ENCODE results near the gene CRACR2B. TPM values are rescaled to one million over a fixed set of nuclear protein-coding genes. Genes with fewer than 3 reads are reported as not detected.

CRACR2B gene
- total and polyA plus RNA-seq, 2 of the 8 experiments (the other 6 are each of a cell fraction or from before 2014, with no cell fraction given) = 18.2 to 26.4 TPM

GRCh38 chr11:870418-870817, 42.7 kb downstream of the CRACR2B start:
- Histone ChIP-seq H2AK5ac (ENCODE audit: low read depth, low read length) (no peak overlapping the region), H3K27me3 (replicated peaks in 1 of 4; ENCODE audit: control insufficient read depth in 3 of 4, extremely low read depth in 1 of 4, insufficient read depth in 3 of 4, low read length in 3 of 4) (no peaks in the 10 kb centered on the region), H3K23ac (ENCODE audit: insufficient read length) (no peak overlapping the region), H3K27ac (ENCODE audit: low read depth, low read length) (no peak overlapping the region), H3K14ac (ENCODE audit: insufficient read length) (no peak overlapping the region), H3K79me1 (ENCODE audit: low read depth, low read length) (no peaks in the 10 kb centered on the region), H3K4me1 (replicated peaks in 1 of 4; ENCODE audit: control insufficient read depth in 3 of 4, insufficient read depth in 4 of 4, low read length in 3 of 4) (peaks cover 0 to 11% (median 7%) of the 10 kb centered on the region in 4 experiments; a peak in 5 of 7 replicates), H2BK20ac (ENCODE audit: low read length) (no peak overlapping the region), H3K23me2 (ENCODE audit: low read depth, low read length) (no peaks in the 10 kb centered on the region), H4K91ac (replicated peaks; ENCODE audit: insufficient read length, low read length) (no peak overlapping the region), H2AFZ (ENCODE audit: low read length) (no peak overlapping the region), H3K9ac (replicated peaks in 1 of 4; ENCODE audit: extremely low read depth in 1 of 4, low read depth in 3 of 4, low read length in 3 of 4) (no peak overlapping the region), H3K18ac (ENCODE audit: extremely low read depth, low read length) (no peak overlapping the region), H3K79me2 (ENCODE audit: control insufficient read depth in 1 of 2, insufficient read depth in 2 of 2, low read length in 2 of 2) (no peaks in the 10 kb centered on the region), H4K8ac (ENCODE audit: extremely low read depth, insufficient read depth, low read length) (no peak overlapping the region; the same call in 1 of the 2 replicates), H2BK15ac (ENCODE audit: low read length) (no peak overlapping the region), H3K9me3 (ENCODE audit: insufficient read depth in 2 of 2, low read depth in 1 of 2, low read length in 1 of 2) (no peaks in the 10 kb centered on the region), H4K20me1 (replicated peaks in 1 of 2; ENCODE audit: control insufficient read depth in 1 of 2, insufficient read depth in 2 of 2, low read length in 2 of 2) (peaks cover 13 to 33% of the 10 kb centered on the region in 2 experiments), H3K4ac (replicated peaks; ENCODE audit: insufficient read length, low read depth, low read length) (no peak overlapping the region), H3K4me3 (ENCODE audit: extremely low read depth in 1 of 4, insufficient read depth in 2 of 4, low read depth in 3 of 4, low read length in 4 of 4) (no peak overlapping the region), H3K56ac (replicated peaks; ENCODE audit: insufficient read length, low read depth, low read length) (no peak overlapping the region), H3K4me2 (ENCODE audit: insufficient read depth in 1 of 2, low read depth in 2 of 2, low read length in 2 of 2) (no peak overlapping the region), H3K36me3 (ENCODE audit: control insufficient read depth in 2 of 4, insufficient read depth in 4 of 4, low read length in 3 of 4) (peaks cover 0 to 4% (median 0%) of the 10 kb centered on the region in 4 experiments; a peak in 3 of 8 replicates), H2BK5ac (ENCODE audit: low read depth, low read length) (no peak overlapping the region), H2BK12ac (ENCODE audit: low read depth, low read length) (no peak overlapping the region), H2BK120ac (replicated peaks; ENCODE audit: low read depth, low read length) (no peak overlapping the region), H4K5ac (ENCODE audit: insufficient read length, low read depth, low read length) (no peak overlapping the region)
- POLR2A ChIA-PET (ENCODE audit: partially characterized antibody) = interaction anchor here (1.2 to 1.7 kb wide), 2 partner anchors 10 to 19 kb away, joined by 4 to 5 read pairs; no protein-coding TSS in a partner anchor
- FAIRE-seq (no peak), DNase-seq (ENCODE audit: low read depth in 1 of 2, low spot score in 2 of 2) (no peak)
- 74% methylated on average over 8 of the region's 8 CpGs; no CpG with 5 or more reads in 1 of the 2 experiments for WGBS, 2 experiments (ENCODE audit: extremely low coverage in 1 of 2, insufficient coverage in 1 of 2, insufficient read length in 1 of 2, insufficient replicate concordance in 2 of 2, low coverage in 1 of 2, low lambda C conversion rate in 2 of 2, missing lambda C conversion rate in 1 of 2)
- CTCF ChIA-PET (ENCODE audit: partially characterized antibody) = interaction anchor here (0.6 to 6.3 kb wide), 12 partner anchors 13 to 181 kb away, joined by 3 to 35 read pairs (median 5); no protein-coding TSS in a partner anchor
- no peak for TF ChIP-seq CREB1 (IDR thresholded peaks at IDR 0.05)
- no peak for TF ChIP-seq MAX (IDR thresholded peaks at IDR 0.05)
- TF ChIP-seq CTBP2 (IDR thresholded peaks at IDR 0.05; ENCODE audit: borderline replicate concordance, insufficient read depth, insufficient read length, low read length) = no peak
- no peak for TF ChIP-seq CBX5 (IDR thresholded peaks at IDR 0.05; ENCODE audit: low read depth, low read length)
- no peak for TF ChIP-seq SUZ12 (IDR thresholded peaks at IDR 0.05; ENCODE audit: low read length)
- no peak for TF ChIP-seq SAP30 (IDR thresholded peaks at IDR 0.05; ENCODE audit: insufficient read depth, insufficient replicate concordance, low read length)
- no peak for TF ChIP-seq RAD21 (IDR thresholded peaks at IDR 0.05 in 1 of 2, conservative IDR thresholded peaks at IDR 0.05 in 1 of 2; ENCODE audit: low read depth in 2 of 2, low read length in 2 of 2)
- no peak for TF ChIP-seq CHD2 (IDR thresholded peaks at IDR 0.05; ENCODE audit: low read length)
- no peak for TF ChIP-seq HDAC6 (IDR thresholded peaks at IDR 0.05; ENCODE audit: low read depth, low read length)
- TF ChIP-seq TBP (IDR thresholded peaks at IDR 0.05; ENCODE audit: low read depth, low read length) = no peak
- no peak for TF ChIP-seq CTCF (IDR thresholded peaks at IDR 0.05; ENCODE audit: control extremely low read depth in 1 of 3, insufficient read depth in 1 of 3, low read depth in 1 of 3, low read length in 3 of 3)

All from H1 (cell line).